ENCODE results near the gene CRTAC1.
A peak's percentile ranks its signal among the peaks of the same experiment; 100 is the strongest.

CRTAC1 gene

DNA sequence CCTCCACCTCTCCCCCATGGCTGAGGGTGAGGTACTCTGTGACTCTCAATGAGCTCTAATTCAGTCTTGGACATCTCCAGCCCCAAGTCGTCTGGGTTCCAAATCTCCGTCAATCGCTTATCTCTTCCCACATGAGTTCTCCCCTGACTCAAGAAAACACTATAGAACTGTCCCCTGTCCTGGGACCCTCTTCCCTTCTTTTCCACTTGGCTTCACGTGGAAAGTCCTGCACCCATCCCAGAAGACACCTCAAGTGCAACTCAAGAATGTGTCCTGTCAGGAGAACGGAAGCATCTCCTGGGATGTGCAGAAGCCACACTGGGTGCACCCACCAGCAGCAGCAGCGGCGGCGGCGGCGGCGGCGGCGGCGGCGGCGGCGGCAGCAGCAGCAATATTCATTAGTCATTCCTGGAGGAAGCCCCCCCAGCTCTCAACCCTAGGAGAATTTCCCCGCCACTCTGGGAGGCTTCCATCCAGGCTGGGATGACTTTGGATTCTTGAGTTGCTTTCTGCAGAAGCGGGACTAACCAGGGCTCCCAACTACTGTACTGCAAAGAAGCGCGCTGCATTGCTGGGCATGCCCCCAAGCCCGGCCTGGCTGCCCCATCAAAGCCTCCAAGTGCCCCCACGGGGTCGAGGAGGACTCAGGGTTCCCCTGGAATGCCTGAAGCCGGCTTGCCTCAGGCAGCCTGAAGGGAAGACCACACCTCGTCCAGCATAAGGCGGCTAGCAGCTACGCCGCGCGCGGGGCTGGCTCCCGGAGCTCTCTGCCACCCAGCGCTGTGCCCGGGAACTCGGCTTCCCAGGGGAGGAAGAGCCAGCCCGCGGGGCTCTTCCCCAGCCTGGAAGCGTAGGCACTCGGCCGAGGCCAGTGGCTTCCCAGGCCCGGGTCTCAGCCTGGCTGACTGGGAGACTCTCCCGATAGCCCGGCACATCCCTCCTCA is 1.0 kb downstream of the CRTAC1 start:
- Histone ChIP-seq H2AFZ (ENCODE audit: low read length, unreplicated experiment) (no peak overlapping the region), H3K36me3 (ENCODE audit: insufficient read depth, low read length) (no peaks in the 10 kb centered on the region), H3K4me3 (ENCODE audit: low read depth, low read length) (peak overlapping the region; percentile 59; the same call in 1 of the 2 replicates), H3K27me3 (ENCODE audit: insufficient read depth, low read length) (peaks cover 94% of the 10 kb centered on the region), H3K79me2 (ENCODE audit: control insufficient read depth, insufficient read depth, low read length, unreplicated experiment) (no peaks in the 10 kb centered on the region), H3K4me1 (ENCODE audit: control insufficient read depth, insufficient read depth, low read length, unreplicated experiment) (no peaks in the 10 kb centered on the region), H3K27ac (ENCODE audit: low read depth, low read length) (no peak overlapping the region)

DNA sequence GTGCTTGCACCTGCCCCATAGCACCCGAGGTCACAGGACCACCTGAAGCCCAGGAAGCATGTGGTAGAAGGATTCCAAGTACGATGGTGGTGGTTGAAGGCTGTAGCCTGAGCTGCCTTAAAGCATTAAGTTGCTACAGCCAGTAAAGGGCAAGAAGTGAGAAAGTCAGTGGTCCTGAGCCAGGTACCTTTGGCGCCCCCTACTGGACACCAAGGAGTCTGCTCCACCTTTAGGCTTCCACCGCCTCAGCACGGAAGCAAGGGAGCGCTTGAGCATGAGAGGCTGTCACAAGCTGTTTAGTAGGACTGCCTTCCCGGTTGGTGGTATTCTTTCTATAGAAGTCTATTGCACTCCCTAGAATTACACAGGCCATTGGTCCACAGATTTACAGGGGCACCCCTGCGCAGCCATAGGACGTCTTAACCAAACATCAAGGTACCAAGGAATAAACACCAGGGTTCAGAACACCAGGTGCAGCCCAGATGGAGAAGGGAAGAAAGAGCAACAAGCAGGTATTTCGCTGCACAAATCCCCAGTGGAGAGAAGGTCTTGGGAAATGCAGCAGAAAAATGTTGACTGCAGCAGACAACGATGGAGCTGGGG is 2.2 kb downstream of the CRTAC1 start:
- Histone ChIP-seq H3K27ac (ENCODE audit: low read depth, low read length) (no peak overlapping the region), H3K79me2 (ENCODE audit: control insufficient read depth, insufficient read depth, low read length, unreplicated experiment) (no peaks in the 10 kb centered on the region), H3K4me1 (ENCODE audit: control insufficient read depth, insufficient read depth, low read length, unreplicated experiment) (no peaks in the 10 kb centered on the region), H2AFZ (ENCODE audit: low read length, unreplicated experiment) (no peak overlapping the region), H3K27me3 (ENCODE audit: insufficient read depth, low read length) (peaks cover 94% of the 10 kb centered on the region), H3K4me3 (ENCODE audit: low read depth, low read length) (no peak overlapping the region), H3K36me3 (ENCODE audit: insufficient read depth, low read length) (no peaks in the 10 kb centered on the region)

DNA sequence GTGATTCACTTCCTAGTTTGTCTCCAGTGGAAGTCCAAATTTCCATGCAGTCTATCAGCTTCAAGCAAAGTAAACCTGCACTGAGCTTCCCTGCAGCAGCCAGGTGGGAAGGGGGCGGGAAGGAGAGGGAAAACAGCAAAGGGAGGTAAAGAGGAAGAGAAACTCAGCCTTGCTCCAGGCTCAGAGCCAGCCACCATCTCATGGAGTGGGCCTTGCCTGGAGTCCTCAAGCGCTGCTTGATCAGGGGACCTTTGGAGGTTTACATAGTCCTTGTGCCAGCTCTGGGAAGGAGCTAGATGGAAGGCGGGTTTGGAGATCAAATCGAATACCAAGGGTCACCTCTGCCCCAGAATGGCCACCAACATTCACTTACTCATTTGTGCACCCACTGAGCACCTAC is 7.4 kb downstream of the CRTAC1 start:
- Histone ChIP-seq H3K27me3 (ENCODE audit: insufficient read depth, low read length) (peaks cover 90% of the 10 kb centered on the region), H2AFZ (ENCODE audit: low read length, unreplicated experiment) (no peak overlapping the region), H3K4me3 (ENCODE audit: low read depth, low read length) (no peak overlapping the region), H3K79me2 (ENCODE audit: control insufficient read depth, insufficient read depth, low read length, unreplicated experiment) (no peaks in the 10 kb centered on the region), H3K36me3 (ENCODE audit: insufficient read depth, low read length) (no peaks in the 10 kb centered on the region), H3K4me1 (ENCODE audit: control insufficient read depth, insufficient read depth, low read length, unreplicated experiment) (no peaks in the 10 kb centered on the region), H3K27ac (ENCODE audit: low read depth, low read length) (no peak overlapping the region)

GRCh38 chr10:98020784-98021183 is 9.6 kb downstream of the CRTAC1 start:
- Histone ChIP-seq H3K27ac (ENCODE audit: low read depth, low read length) (no peak overlapping the region), H2AFZ (ENCODE audit: low read length, unreplicated experiment) (no peak overlapping the region), H3K4me1 (ENCODE audit: control insufficient read depth, insufficient read depth, low read length, unreplicated experiment) (no peaks in the 10 kb centered on the region), H3K79me2 (ENCODE audit: control insufficient read depth, insufficient read depth, low read length, unreplicated experiment) (no peaks in the 10 kb centered on the region), H3K36me3 (ENCODE audit: insufficient read depth, low read length) (no peaks in the 10 kb centered on the region), H3K4me3 (ENCODE audit: low read depth, low read length) (no peak overlapping the region), H3K27me3 (ENCODE audit: insufficient read depth, low read length) (peaks cover 86% of the 10 kb centered on the region)

GRCh38 chr10:98020254-98020653 is 10.2 kb downstream of the CRTAC1 start:
- Histone ChIP-seq H3K4me1 (ENCODE audit: control insufficient read depth, insufficient read depth, low read length, unreplicated experiment) (no peaks in the 10 kb centered on the region), H2AFZ (ENCODE audit: low read length, unreplicated experiment) (no peak overlapping the region), H3K27me3 (ENCODE audit: insufficient read depth, low read length) (peaks cover 86% of the 10 kb centered on the region), H3K27ac (ENCODE audit: low read depth, low read length) (no peak overlapping the region), H3K36me3 (ENCODE audit: insufficient read depth, low read length) (no peaks in the 10 kb centered on the region), H3K79me2 (ENCODE audit: control insufficient read depth, insufficient read depth, low read length, unreplicated experiment) (no peaks in the 10 kb centered on the region), H3K4me3 (ENCODE audit: low read depth, low read length) (no peak overlapping the region)

DNA sequence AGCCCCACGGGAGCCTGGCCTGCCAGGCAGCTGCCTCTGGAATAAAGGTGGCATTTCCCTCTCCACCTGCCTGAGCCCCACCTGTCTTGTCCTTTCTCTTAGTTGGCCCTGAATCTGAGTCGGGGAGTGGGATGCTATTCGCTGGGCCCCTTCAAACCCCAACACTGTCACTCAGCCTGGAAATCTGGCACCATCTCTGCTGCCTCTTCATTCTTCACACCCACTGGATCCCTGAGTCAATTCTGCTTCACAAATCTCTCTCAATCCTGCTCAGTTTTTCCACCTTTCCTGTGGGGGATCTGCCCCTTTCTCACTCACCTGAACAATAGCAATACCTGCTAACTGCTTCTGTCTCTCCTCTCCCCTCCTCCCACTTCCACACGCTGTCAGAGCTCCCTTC is 10.6 kb downstream of the CRTAC1 start:
- Histone ChIP-seq H2AFZ (ENCODE audit: low read length, unreplicated experiment) (no peak overlapping the region), H3K79me2 (ENCODE audit: control insufficient read depth, insufficient read depth, low read length, unreplicated experiment) (no peaks in the 10 kb centered on the region), H3K27ac (ENCODE audit: low read depth, low read length) (no peak overlapping the region), H3K4me3 (ENCODE audit: low read depth, low read length) (no peak overlapping the region), H3K4me1 (ENCODE audit: control insufficient read depth, insufficient read depth, low read length, unreplicated experiment) (no peaks in the 10 kb centered on the region), H3K27me3 (ENCODE audit: insufficient read depth, low read length) (peaks cover 86% of the 10 kb centered on the region), H3K36me3 (ENCODE audit: insufficient read depth, low read length) (no peaks in the 10 kb centered on the region)

DNA sequence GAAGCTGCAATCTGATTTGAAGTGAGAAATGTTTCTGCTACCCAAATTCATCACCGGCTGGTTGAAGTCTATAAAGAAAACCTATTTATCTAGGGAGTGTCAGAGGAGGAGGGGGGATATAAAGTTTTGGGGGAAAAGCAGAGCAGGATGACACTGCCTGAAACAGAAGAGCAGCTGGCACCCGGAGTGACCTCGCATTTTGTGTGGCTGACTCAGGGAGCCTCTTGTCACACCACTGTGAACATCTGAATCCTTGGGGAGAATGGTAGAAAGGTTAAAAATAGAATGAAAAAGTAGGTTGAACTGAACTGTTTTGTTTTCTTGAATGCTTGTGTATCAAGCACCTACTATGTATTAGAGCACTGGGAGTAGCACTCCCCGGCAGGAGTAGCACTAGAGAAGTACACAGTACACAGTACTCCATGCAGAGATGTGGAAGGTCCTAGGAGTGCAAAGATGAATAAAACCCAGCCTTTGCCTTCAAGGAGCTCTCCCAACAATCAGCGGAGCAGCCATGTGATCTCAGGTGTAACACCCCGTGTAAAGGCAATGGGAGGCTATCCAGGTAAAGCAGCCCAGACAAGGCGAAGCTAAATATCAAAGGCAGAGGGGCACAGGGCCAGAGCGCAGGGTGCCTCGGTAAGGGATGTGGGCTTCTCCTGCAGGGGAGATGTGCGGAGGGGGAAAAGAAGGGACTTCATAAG is 13.5 kb downstream of the CRTAC1 start:
- Histone ChIP-seq H3K79me2 (ENCODE audit: control insufficient read depth, insufficient read depth, low read length, unreplicated experiment) (no peaks in the 10 kb centered on the region), H2AFZ (ENCODE audit: low read length, unreplicated experiment) (no peak overlapping the region), H3K27me3 (ENCODE audit: insufficient read depth, low read length) (peaks cover 91% of the 10 kb centered on the region), H3K36me3 (ENCODE audit: insufficient read depth, low read length) (no peaks in the 10 kb centered on the region), H3K4me3 (ENCODE audit: low read depth, low read length) (no peak overlapping the region), H3K4me1 (ENCODE audit: control insufficient read depth, insufficient read depth, low read length, unreplicated experiment) (no peaks in the 10 kb centered on the region), H3K27ac (ENCODE audit: low read depth, low read length) (no peak overlapping the region)

DNA sequence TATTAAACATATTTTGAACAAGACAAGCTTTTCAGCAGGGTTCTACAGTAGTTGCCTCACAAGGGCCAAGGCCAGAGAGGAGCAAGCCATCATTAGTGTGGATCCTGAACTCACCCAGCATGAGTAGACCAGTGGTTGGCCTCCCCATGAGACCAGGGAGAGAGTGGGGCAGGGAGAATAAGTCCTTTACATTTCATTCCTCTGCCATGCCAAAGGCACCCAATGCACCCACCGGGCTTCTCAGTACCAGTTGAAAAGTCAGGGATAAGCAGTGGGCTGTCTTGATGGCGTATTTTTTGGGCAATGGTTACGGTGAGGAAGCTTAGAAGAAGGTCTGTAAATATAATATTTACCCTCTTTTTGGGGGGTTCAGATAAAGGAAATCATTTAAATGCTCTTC is 16.6 kb downstream of the CRTAC1 start:
- Histone ChIP-seq H3K36me3 (ENCODE audit: insufficient read depth, low read length) (no peaks in the 10 kb centered on the region), H3K4me3 (ENCODE audit: low read depth, low read length) (no peak overlapping the region), H2AFZ (ENCODE audit: low read length, unreplicated experiment) (no peak overlapping the region), H3K27me3 (ENCODE audit: insufficient read depth, low read length) (peaks cover 89% of the 10 kb centered on the region), H3K4me1 (ENCODE audit: control insufficient read depth, insufficient read depth, low read length, unreplicated experiment) (no peaks in the 10 kb centered on the region), H3K27ac (ENCODE audit: low read depth, low read length) (no peak overlapping the region), H3K79me2 (ENCODE audit: control insufficient read depth, insufficient read depth, low read length, unreplicated experiment) (no peaks in the 10 kb centered on the region)

DNA sequence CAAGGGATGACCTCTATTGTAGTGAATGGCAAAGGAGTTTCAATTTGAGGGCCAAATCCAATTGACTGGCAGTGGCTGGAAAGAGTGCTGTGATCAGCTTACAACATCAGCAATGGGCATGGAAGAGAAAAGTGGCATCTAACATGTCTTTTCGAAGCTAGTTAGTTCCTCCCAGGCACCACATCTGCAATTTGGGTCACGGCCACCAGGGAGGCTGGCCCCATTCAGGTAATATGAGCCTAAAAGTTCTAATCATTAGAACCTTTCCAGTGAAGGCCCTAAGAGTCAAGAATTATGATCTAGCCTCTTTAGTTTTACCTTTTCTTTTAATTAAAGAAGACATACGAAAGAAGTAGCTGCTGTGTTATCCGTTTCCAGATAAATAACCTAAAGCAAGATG is 17.3 kb downstream of the CRTAC1 start:
- no peaks in the 10 kb centered on the region for H3K36me3 ChIP-seq (ENCODE audit: insufficient read depth, low read length)
- no peak overlapping the region for H3K4me3 ChIP-seq (ENCODE audit: low read depth, low read length)
- no peaks in the 10 kb centered on the region for H3K4me1 ChIP-seq (ENCODE audit: control insufficient read depth, insufficient read depth, low read length, unreplicated experiment)
- peaks cover 87% of the 10 kb centered on the region for H3K27me3 ChIP-seq (ENCODE audit: insufficient read depth, low read length)
- no peak overlapping the region for H3K27ac ChIP-seq (ENCODE audit: low read depth, low read length)
- no peaks in the 10 kb centered on the region for H3K79me2 ChIP-seq (ENCODE audit: control insufficient read depth, insufficient read depth, low read length, unreplicated experiment)
- no peak overlapping the region for H2AFZ ChIP-seq (ENCODE audit: low read length, unreplicated experiment)

DNA sequence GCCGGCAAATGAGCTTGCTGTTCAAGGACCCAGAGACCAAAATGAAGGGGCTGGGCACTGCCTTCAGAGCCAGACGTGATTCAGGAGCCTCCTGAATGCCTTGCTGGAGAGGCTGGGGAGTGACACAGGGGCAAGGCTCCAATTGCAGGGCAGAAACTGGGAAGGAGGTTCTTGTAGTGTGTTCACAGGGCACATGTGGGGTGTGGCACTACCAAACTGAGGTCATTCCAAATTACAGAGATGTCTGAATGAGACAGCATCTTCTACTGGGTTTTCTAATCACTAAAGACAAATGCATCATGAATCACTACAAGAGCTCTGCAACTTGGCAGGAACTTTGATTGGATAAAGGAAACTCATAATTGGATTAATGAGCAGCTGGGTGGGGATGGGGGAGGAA is 17.8 kb downstream of the CRTAC1 start:
- Histone ChIP-seq H3K36me3 (ENCODE audit: insufficient read depth, low read length) (no peaks in the 10 kb centered on the region), H3K79me2 (ENCODE audit: control insufficient read depth, insufficient read depth, low read length, unreplicated experiment) (no peaks in the 10 kb centered on the region), H3K4me1 (ENCODE audit: control insufficient read depth, insufficient read depth, low read length, unreplicated experiment) (no peaks in the 10 kb centered on the region), H3K27me3 (ENCODE audit: insufficient read depth, low read length) (peaks cover 91% of the 10 kb centered on the region), H2AFZ (ENCODE audit: low read length, unreplicated experiment) (no peak overlapping the region), H3K27ac (ENCODE audit: low read depth, low read length) (no peak overlapping the region), H3K4me3 (ENCODE audit: low read depth, low read length) (no peak overlapping the region)
